Activated B cell treated with CpG ODN at 0.5 μM for 24 hours (primary cell): ENCODE data around the gene SVEP1. TPM values are rescaled to one million over a fixed set of nuclear protein-coding genes. Genes with fewer than 3 reads are reported as not detected.

Experiments used
- ATAC-seq: fragments of 200-7000 bp; cut with Tn5 transposase; one replicate; pipeline ENCODE4 v1.10.0; 2021; ENCODE audit warnings: low read depth, mild to moderate bottlenecking, moderate library complexity
- CTCF ChIA-PET: fragments of 350-600 bp; sonication (Branson Sonifier 250); formaldehyde crosslinking; loops from one replicate; lab custom pipeline; 2021; ENCODE audit warnings: antibody characterized with exemption; lab: Charles Lee
- POLR2A ChIA-PET: fragments of 350-600 bp; sonication (Branson Sonifier 250); formaldehyde crosslinking; loops from one replicate; lab custom pipeline; 2021; ENCODE audit warnings: antibody characterized with exemption; lab: Charles Lee
- DNase-seq: peaks from one replicate; pipeline ENCODE4 v3.0.0; 2022
- H3K27ac Mint-ChIP-seq: one replicate; pipeline ENCODE4 v1.8.0; 2020; ENCODE audit warnings: mixed read lengths
- H3K27me3 Mint-ChIP-seq: one replicate; pipeline ENCODE4 v1.8.0; 2021; ENCODE audit warnings: mixed read lengths
- H3K36me3 Mint-ChIP-seq: one replicate; pipeline ENCODE4 v1.8.0; 2021; ENCODE audit warnings: low read depth, mixed read lengths
- H3K4me1 Mint-ChIP-seq: one replicate; pipeline ENCODE4 v1.8.0; 2021; ENCODE audit warnings: mixed read lengths
- H3K4me3 Mint-ChIP-seq: one replicate; pipeline ENCODE4 v1.8.0; 2020; ENCODE audit warnings: mild to moderate bottlenecking, mixed read lengths
- H3K9me3 Mint-ChIP-seq: one replicate; pipeline ENCODE4 v1.8.0; 2020; ENCODE audit warnings: mixed read lengths
- intact Hi-C: fragments of 100-400 bp; cut with micrococcal nuclease; formaldehyde crosslinking; loops from one replicate; pipeline ENCODE4 v1.15.1; 2024
- total RNA-seq: library from RNA; stranded (reverse); gene quantifications from 2 replicates; pipeline ENCODE4 v1.2.3, GENCODE V29; 2022
- TF ChIP-seq, protein P1 (sequence below): fragments of 200-600 bp; IDR thresholded peaks from one replicate; pipeline ENCODE4 v1.8.0; 2022; ENCODE audit warnings: antibody characterized with exemption, mild to moderate bottlenecking

The SVEP1 gene
- total RNA-seq, 1 donor from 2014 or later: not detected

DNA sequence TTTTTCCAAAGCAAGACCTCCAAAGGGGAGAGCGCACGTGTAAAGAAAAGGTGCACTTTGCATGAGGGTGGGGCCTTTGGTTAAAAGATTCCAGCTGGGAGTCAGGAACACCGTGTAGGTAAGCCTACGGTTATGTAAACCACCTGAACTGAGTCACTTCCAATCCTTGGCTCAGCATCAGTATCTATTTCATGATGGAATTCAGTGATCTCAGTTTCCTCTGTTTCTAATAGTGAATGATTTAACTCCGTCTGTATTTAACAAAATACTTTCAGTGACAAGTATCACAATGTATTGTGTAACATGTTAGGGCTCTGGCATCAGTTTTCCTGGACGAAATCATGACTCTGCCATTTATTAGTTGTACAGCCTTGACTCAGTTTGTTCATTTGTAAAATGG, 1.3 kb upstream of the SVEP1 start:
- Mint-ChIP-seq H3K4me3 (no peak overlapping the region), H3K36me3 (no peaks in the 10 kb centered on the region), H3K4me1 (no peaks in the 10 kb centered on the region), H3K27me3 (peaks cover 38% of the 10 kb centered on the region), H3K27ac (no peak overlapping the region), H3K9me3 (peaks cover 5% of the 10 kb centered on the region)
- ChIA-PET CTCF (no interaction called here), POLR2A (no interaction called here)
- no peak for DNase-seq
- intact Hi-C loops: no loop called here
- TF ChIP-seq, protein P1, sequence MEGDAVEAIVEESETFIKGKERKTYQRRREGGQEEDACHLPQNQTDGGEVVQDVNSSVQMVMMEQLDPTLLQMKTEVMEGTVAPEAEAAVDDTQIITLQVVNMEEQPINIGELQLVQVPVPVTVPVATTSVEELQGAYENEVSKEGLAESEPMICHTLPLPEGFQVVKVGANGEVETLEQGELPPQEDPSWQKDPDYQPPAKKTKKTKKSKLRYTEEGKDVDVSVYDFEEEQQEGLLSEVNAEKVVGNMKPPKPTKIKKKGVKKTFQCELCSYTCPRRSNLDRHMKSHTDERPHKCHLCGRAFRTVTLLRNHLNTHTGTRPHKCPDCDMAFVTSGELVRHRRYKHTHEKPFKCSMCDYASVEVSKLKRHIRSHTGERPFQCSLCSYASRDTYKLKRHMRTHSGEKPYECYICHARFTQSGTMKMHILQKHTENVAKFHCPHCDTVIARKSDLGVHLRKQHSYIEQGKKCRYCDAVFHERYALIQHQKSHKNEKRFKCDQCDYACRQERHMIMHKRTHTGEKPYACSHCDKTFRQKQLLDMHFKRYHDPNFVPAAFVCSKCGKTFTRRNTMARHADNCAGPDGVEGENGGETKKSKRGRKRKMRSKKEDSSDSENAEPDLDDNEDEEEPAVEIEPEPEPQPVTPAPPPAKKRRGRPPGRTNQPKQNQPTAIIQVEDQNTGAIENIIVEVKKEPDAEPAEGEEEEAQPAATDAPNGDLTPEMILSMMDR: no peak
- no peak for ATAC-seq

DNA sequence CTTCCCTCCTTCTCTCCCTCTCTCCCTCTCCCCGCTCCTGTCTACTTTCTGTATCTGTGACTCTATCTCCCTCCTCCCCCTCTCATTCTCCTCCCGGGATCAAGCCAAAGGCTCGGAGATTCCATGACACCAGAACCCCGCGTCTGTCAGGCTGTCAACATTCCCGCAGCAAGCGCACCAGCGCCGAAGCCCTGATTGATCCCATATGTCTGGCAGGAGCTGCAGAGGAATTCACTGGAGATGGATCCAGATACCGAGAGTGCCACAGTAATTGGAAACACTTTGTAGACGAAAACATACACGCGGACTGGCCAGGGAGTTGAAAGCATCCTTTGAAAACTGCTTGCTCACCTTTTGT, 300 bp upstream of the SVEP1 start:
- ATAC-seq (no peak), DNase-seq (no peak)
- H3K27me3 Mint-ChIP-seq: peaks cover 42% of the 10 kb centered on the region
- ChIA-PET CTCF (no interaction called here), POLR2A (no interaction called here)
- H3K27ac Mint-ChIP-seq: no peak overlapping the region
- H3K9me3 Mint-ChIP-seq: peaks cover 2% of the 10 kb centered on the region
- no peaks in the 10 kb centered on the region for H3K4me1 Mint-ChIP-seq
- H3K36me3 Mint-ChIP-seq: no peaks in the 10 kb centered on the region
- no peak overlapping the region for H3K4me3 Mint-ChIP-seq
- intact Hi-C loops: no loop called here
- TF ChIP-seq, protein P1: no peak

DNA sequence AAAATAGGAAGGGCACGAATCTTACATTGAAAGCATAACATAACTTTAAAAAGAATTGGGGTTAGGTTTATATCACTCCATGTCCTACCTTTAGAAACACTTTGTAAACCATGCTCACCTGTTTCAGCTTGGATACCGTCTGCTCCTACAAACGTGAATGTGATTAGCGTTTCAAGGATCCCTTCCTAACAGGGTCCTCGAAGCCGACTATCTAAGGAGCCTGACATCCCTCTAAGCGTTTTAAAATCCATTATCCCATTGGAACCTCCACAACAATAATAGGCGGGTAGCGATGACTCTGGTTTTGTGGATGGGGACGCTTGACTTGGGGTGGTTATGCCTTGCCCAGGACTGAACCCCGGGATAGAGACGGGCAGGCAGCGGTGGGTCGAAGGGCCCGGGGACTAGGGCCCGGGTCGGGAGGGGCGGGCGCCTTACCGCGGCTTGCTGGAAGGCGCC, 937 bp downstream of the SVEP1 start:
- ChIA-PET POLR2A (no interaction called here), CTCF (no interaction called here)
- Mint-ChIP-seq H3K4me3 (no peak overlapping the region), H3K9me3 (peaks cover 2% of the 10 kb centered on the region), H3K27ac (no peak overlapping the region), H3K27me3 (peaks cover 38% of the 10 kb centered on the region), H3K36me3 (no peaks in the 10 kb centered on the region), H3K4me1 (no peaks in the 10 kb centered on the region)
- no peak for ATAC-seq
- DNase-seq: no peak
- TF ChIP-seq, protein P1: no peak
- intact Hi-C loops: no loop called here

DNA sequence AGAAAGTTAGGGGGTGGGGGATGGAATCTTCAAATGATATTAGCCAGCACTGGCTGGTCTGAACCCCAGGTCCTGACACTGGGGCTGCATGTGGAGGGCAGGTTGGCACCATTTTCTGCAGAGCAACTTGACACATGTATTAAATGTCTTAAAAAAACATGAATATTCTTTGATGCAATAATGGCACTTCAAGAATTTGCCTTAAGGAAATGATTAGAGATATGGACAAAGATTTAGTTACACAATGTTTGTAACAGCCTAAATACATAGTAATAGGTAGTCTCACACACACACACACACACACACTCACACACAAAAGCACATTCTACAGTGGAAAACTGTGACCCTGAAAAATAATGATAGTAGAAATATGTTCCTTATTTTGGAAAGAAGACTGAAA, 3.6 kb downstream of the SVEP1 start:
- intact Hi-C loops: no loop called here
- CTCF ChIA-PET: no interaction called here
- POLR2A ChIA-PET: no interaction called here
- TF ChIP-seq, protein P1: no peak
- Mint-ChIP-seq H3K4me1 (no peaks in the 10 kb centered on the region), H3K9me3 (peaks cover 2% of the 10 kb centered on the region), H3K36me3 (no peaks in the 10 kb centered on the region), H3K4me3 (no peak overlapping the region), H3K27ac (no peak overlapping the region), H3K27me3 (peaks cover 35% of the 10 kb centered on the region)
- ATAC-seq (no peak), DNase-seq (no peak)

DNA sequence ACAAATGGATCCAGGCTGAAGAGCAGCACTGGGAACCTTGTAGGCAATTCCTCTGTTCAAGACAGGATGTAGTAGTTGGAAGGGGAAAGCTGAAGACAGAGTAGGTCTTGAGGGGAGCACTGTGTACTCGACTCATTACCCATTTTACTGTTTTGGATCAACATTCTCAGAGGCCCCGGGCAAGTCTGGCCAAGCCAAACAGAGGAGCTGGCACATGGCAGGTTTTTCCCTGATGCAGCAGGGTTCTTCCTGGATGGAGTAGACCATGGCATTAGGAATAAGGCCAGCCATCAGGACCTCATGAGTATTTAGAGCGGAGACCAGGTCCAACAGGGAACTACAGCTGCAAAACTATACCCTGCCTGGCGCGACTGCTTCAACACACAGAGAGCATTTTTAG, 4.4 kb downstream of the SVEP1 start:
- ChIA-PET CTCF (no interaction called here), POLR2A (no interaction called here)
- DNase-seq: no peak
- no peak for ATAC-seq
- TF ChIP-seq, protein P1: no peak
- Mint-ChIP-seq H3K27me3 (peaks cover 27% of the 10 kb centered on the region), H3K4me3 (no peak overlapping the region), H3K27ac (no peak overlapping the region), H3K36me3 (no peaks in the 10 kb centered on the region), H3K4me1 (no peaks in the 10 kb centered on the region), H3K9me3 (peaks cover 2% of the 10 kb centered on the region)
- intact Hi-C loops: no loop called here
